ENCODE data around the gene HMGXB4.

HMGXB4 gene

GRCh38 chr22:35327690-35328471 lies 70.6 kb downstream of the HMGXB4 start:
- DNase-seq = no peak

- DNase-seq = no peak
Observed at GRCh38 chr22:35328472-35328885, 71.2 kb downstream of the HMGXB4 start.

- peak in 1 of 5 experiments; percentile 89 for DNase-seq
Observed at GRCh38 chr22:35329114-35329847, 72.0 kb downstream of the HMGXB4 start.

- DNase-seq = peak in 4 of 5 experiments; percentile 18 to 93 (median 43)
Observed at GRCh38 chr22:35330258-35330861, 73.1 kb downstream of the HMGXB4 start.

GRCh38 chr22:35332278-35332677 lies 75.0 kb downstream of the HMGXB4 start:
- no peak for DNase-seq

GRCh38 chr22:35333220-35333619 lies 75.9 kb downstream of the HMGXB4 start:
- DNase-seq = no peak

- DNase-seq = peak in 2 of 5 experiments; percentile 30 to 67
Observed at GRCh38 chr22:35334004-35334403, 76.7 kb downstream of the HMGXB4 start.

GRCh38 chr22:35335468-35335867 lies 78.2 kb downstream of the HMGXB4 start:
- peak in 1 of 5 experiments; percentile 33 for DNase-seq

GRCh38 chr22:35335936-35336781 lies 78.9 kb downstream of the HMGXB4 start:
- peak in 1 of 5 experiments; percentile 88 for DNase-seq

GRCh38 chr22:35337932-35338331 lies 80.6 kb downstream of the HMGXB4 start:
- peak in 1 of 5 experiments; percentile 61 for DNase-seq

- no peak for DNase-seq
Observed at GRCh38 chr22:35341090-35341874, 84.0 kb downstream of the HMGXB4 start.

- DNase-seq = no peak
Observed at GRCh38 chr22:35342390-35342789, 85.1 kb downstream of the HMGXB4 start.

- DNase-seq = no peak
Observed at GRCh38 chr22:35343664-35344550, 86.6 kb downstream of the HMGXB4 start.

- DNase-seq = peak in 1 of 5 experiments; percentile 34
Observed at GRCh38 chr22:35344956-35345690, 87.8 kb downstream of the HMGXB4 start.

All from T-helper 2 cell (primary cell).